ENCODE data around the gene HTR6. TPM values are rescaled to one million over a fixed set of nuclear protein-coding genes. Genes with fewer than 3 reads are reported as not detected.

Gene HTR6
- total and polyA plus RNA-seq, 3 donors from 2014 or later = 0.21 to 0.68 (median 0.55) TPM

DNA sequence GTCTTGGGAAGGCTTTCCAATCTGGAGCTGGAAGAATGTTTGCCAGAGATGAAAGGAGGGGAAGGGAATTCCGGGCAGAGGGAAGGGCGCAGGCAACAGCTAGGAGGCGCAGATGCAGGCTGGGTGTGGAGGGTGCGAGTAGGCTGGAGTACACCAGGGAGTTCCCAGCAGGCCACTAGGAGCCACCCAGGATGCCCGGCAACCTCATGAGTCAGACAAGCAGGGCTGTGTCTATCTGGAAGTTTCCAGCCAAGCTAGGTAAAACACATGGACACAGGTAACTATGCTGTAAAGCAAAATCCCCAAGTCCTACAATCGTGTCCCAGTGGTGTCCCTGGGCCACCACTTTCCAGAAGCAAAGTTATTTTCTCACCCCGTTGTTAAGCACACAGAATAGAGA, 21.6 kb upstream of the HTR6 start:
- intact Hi-C loops (cut with DNase I; ENCODE audit: low total_unique reads) = loop anchor here (10.0 kb wide), 1 partner anchor 158 kb away; the partner anchor contains the start of gene CAPZB
- H3K36me3 ChIP-seq (ENCODE audit: low read depth, missing control alignments) = no peaks in the 10 kb centered on the region
- DNase-seq = no peak

DNA sequence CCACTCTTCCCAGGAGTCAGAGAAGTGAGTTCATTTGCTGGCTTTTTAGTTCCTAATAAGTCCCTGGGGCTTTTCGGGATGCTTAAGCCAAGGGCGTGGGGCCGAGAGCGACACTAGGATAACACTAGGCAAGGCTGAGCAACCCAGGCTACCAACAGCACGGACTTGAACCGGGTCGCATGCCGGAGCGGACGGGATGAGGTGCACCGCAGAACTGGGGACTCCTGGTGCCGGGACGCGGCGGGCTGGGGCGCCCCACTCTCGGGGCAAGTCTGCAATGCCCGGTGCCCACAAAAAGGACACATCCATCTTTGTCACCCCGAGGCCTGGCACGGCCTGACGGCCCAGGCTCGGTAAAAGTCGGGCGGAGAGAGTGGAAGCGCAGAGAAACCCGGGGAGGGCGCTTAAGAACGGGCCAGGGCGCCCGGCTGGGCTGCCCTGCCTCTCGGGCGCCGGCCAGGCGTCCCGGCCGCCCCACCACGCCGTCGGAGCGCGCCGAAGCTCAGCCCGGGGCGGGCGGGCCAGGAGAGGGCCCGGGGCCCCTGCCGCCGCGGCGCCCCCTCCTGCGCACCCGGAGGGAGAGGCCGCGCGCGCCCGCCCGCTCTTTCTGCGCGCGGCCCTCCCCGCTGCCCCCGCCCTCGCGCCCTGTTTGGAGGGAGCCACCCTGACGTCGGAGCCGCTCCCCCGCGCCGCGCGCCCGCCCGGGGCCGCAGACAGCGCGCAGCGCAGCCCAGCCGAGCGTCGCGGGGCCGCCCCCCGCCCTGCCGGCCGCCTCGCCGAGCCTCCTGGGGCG, 20.9 kb upstream of the HTR6 start, which contains the start of gene NBL1:
NBL1 (plus strand) TSS at position 710 of the 793 bp plus-strand sequence. CDS start 10,720 bp downstream, outside the sequence.
- DNase-seq = peak; percentile 75
- WGBS, 2 donors = 0 to 1% methylated on average over 1 to 42 of the region's 90 CpGs
- Histone ChIP-seq H3K27me3 (no peaks in the 10 kb centered on the region), H3K4me1 (peaks cover 5% of the 10 kb centered on the region), H3K36me3 (ENCODE audit: low read depth, missing control alignments) (no peaks in the 10 kb centered on the region), H3K9me3 (no peaks in the 10 kb centered on the region), H3K4me3 (peak within 1 kb of the TSS; percentile 77 to 83), H3K27ac (peak within 1 kb of the TSS; percentile 84 to 93)
- TF ChIP-seq POLR2A (IDR thresholded peaks at IDR 0.05) = no peak
- intact Hi-C loops (cut with DNase I; ENCODE audit: low total_unique reads) = loop anchor here (10.0 kb wide), 1 partner anchor 159 kb away; the partner anchor contains the start of gene CAPZB

More for the DNA sequence above, 21.6 kb upstream of the HTR6 start:
- H3K27me3 ChIP-seq = no peaks in the 10 kb centered on the region
- 47 to 48% methylated on average over 6 to 7 of the region's 7 CpGs for WGBS, 2 donors
- TF ChIP-seq, protein P1, sequence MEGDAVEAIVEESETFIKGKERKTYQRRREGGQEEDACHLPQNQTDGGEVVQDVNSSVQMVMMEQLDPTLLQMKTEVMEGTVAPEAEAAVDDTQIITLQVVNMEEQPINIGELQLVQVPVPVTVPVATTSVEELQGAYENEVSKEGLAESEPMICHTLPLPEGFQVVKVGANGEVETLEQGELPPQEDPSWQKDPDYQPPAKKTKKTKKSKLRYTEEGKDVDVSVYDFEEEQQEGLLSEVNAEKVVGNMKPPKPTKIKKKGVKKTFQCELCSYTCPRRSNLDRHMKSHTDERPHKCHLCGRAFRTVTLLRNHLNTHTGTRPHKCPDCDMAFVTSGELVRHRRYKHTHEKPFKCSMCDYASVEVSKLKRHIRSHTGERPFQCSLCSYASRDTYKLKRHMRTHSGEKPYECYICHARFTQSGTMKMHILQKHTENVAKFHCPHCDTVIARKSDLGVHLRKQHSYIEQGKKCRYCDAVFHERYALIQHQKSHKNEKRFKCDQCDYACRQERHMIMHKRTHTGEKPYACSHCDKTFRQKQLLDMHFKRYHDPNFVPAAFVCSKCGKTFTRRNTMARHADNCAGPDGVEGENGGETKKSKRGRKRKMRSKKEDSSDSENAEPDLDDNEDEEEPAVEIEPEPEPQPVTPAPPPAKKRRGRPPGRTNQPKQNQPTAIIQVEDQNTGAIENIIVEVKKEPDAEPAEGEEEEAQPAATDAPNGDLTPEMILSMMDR (IDR thresholded peaks at IDR 0.05) = no peak
- no peak for TF ChIP-seq POLR2A (IDR thresholded peaks at IDR 0.05)
- peak overlapping the region; percentile 84 to 91 for H3K27ac ChIP-seq
- no peaks in the 10 kb centered on the region for H3K4me1 ChIP-seq
- peak overlapping the region; percentile 61 to 77 for H3K4me3 ChIP-seq
- no peaks in the 10 kb centered on the region for H3K9me3 ChIP-seq

DNA sequence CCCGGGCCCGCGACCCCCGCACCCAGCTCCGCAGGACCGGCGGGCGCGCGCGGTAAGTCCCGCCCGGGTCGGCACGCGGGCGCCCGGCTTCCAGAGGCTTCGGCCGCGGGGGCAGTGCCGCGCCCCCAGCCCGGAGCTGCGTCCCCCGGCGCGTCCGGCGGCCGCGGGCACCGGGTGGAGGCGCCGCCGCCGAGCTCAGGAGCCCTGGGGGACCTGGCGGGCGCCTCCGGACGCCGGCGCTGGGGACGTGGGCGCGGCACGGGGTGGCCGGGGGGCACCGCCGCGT, 20.3 kb upstream of the HTR6 start:
- intact Hi-C loops (cut with DNase I; ENCODE audit: low total_unique reads) = loop anchor here (10.0 kb wide), 1 partner anchor 160 kb away; the partner anchor contains the start of gene CAPZB
- Histone ChIP-seq H3K4me1 (peaks cover 8% of the 10 kb centered on the region), H3K4me3 (peak overlapping the region; percentile 77 to 83), H3K27ac (peak overlapping the region; percentile 76 to 93), H3K9me3 (no peaks in the 10 kb centered on the region), H3K36me3 (ENCODE audit: low read depth, missing control alignments) (no peaks in the 10 kb centered on the region), H3K27me3 (no peaks in the 10 kb centered on the region)
- DNase-seq = no peak
- TF ChIP-seq, protein P1 (IDR thresholded peaks at IDR 0.05) = no peak
- TF ChIP-seq POLR2A (IDR thresholded peaks at IDR 0.05) = no peak
- 3% methylated on average over 15 of the region's 51 CpGs; no CpG with 5 or more reads in 1 of the 2 donors for WGBS, 2 donors

DNA sequence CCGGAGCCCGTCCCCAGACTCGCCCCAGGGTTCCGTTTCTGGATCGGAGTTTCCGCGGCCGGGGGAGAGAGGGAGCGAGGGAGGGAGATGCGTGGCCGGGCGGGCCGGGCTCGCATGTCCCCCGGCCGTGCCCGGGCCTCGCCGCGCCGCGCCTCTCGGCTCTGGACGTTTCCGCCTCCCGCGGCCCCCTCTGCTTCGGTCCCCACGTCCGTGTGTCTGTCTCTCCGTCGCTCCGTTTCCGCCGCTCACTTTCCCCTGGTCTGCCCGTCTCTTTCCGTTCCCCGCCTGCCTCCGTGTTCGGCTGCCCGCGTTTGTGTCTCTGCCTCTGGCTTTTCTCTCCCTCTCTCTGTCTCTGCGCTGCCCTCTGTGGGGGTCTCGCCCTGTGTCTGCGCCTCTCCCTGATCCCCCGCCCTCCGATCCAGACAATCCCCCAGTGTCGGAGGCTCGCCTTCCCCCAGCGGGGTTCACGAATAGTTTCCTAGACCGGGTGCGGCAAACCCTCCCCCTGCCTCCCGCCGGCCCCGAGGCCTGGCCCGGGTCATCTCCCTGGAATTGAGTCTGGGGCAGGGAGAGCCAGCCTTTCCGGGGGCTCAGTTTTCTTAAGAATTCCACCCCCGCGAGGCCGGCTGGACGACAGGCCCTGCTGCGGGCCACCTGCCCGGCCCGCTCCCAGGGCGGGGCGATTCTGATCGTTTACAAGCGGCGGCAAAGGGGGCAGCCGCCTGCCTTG, 19.8 kb upstream of the HTR6 start:
- H3K36me3 ChIP-seq (ENCODE audit: low read depth, missing control alignments) = no peaks in the 10 kb centered on the region
- no peaks in the 10 kb centered on the region for H3K27me3 ChIP-seq
- peak overlapping the region; percentile 77 to 83 for H3K4me3 ChIP-seq
- 1 to 3% methylated on average over 42 to 69 of the region's 71 CpGs for WGBS, 2 donors
- H3K9me3 ChIP-seq = no peaks in the 10 kb centered on the region
- peak overlapping the region; percentile 76 to 93 for H3K27ac ChIP-seq
- TF ChIP-seq POLR2A (IDR thresholded peaks at IDR 0.05) = no peak
- TF ChIP-seq, protein P1 (IDR thresholded peaks at IDR 0.05) = no peak
- intact Hi-C loops (cut with DNase I; ENCODE audit: low total_unique reads) = loop anchor here (10.0 kb wide), 1 partner anchor 160 kb away; the partner anchor contains the start of gene CAPZB
- peaks cover 12% of the 10 kb centered on the region for H3K4me1 ChIP-seq
- DNase-seq = no peak
